Measurements from ENCODE around the gene TNIP3.

The TNIP3 gene

GRCh38 chr4:121139533-121140222, 24.4 kb downstream of the TNIP3 start:
- DNase-seq (ENCODE audit: low read depth in 2 of 2): no peak

GRCh38 chr4:121138039-121138825, 25.9 kb downstream of the TNIP3 start:
- DNase-seq (ENCODE audit: low read depth in 2 of 2): no peak

DNA sequence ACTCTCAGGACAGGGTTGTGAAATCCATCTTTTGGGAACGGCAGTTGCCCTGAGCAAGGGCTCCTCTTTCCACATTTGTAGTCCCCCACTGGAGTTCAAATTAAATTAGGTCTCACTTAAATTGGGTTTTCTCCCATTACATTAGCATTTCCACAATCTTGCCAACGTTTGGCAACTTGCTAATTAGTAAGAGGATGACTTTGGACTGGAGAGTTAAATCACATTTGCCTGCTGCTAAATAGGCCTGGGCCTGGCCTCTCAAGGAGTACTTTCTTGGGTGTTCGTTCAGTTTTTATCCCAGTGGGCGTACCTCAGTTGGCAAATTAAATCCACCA, 33.8 kb downstream of the TNIP3 start:
- no peak for DNase-seq (ENCODE audit: low read depth in 2 of 2)

- no peak for DNase-seq (ENCODE audit: low read depth in 2 of 2)
These were observed 34.4 kb downstream of the TNIP3 start for GRCh38 chr4:121129606-121130325.

DNA sequence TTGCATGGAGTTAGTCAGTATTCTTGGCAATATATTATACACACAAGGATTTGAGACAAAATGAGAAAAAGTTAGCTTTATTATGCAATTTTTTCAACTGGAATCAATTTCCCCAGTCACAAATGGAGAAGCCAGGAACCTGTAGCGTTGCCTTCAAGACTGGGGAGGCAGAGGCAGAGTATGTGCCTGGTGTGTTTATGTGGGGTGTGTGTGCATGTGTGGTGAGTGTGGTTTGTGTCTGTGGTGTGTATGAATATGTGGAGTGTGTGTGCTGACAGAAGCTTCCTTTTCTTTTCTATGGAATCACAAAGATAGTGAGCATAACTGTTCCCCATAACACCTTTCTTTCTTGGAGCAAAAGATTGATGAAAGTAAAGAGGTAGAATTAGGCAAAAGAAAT, 37.0 kb downstream of the TNIP3 start:
- DNase-seq (ENCODE audit: low read depth in 2 of 2): no peak

DNA sequence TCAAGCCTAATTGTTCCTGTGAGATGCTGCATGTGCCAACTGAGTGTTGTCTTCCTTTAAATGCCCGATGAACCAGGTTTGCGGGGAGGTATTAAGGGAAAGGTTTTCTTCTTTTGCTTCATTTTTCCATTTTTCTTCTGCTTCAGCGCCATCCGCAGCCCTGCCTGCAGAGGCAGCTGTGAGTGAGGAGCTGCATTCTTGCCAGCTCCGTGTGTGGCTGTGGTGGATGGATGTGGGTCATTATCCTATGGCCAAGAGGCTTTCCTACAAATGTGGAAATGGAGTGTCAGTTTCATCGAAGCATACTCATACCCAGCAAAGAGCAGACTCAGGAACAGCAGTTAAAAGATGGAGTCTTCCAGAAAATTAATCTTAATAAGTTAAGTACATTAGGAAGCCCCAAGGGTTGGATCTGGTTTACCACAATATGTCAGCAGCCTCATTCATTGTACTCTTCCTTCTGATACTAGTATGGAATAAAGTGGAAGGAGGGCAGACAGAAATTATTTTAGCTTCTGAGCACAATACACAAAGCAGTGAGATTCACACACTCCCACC, 37.6 kb downstream of the TNIP3 start:
- no peak for DNase-seq (ENCODE audit: low read depth in 2 of 2)

- DNase-seq (ENCODE audit: low read depth in 2 of 2): no peak
These were observed 38.6 kb downstream of the TNIP3 start for GRCh38 chr4:121125498-121125885.

GRCh38 chr4:121122661-121123060, 41.5 kb downstream of the TNIP3 start:
- DNase-seq (ENCODE audit: low read depth in 2 of 2): no peak

DNA sequence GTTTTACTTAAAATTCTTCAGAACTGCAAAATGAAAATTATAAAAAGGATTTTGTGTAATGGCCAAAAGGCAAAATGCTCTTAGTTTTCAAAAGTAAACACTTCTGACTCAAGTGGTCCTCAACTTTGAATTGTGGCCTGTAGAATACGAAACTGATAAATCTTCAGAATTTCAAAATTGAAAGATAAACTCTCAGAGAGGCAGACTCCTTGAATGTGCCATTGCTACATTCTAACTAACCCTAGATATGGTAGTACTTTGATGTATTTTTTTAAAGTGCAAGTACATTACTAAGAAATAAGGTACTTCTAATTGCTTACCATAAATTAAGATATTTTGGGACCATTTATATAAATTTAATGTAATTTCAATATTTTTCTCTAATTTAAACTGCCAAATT, 44.4 kb downstream of the TNIP3 start:
- DNase-seq (ENCODE audit: low read depth in 2 of 2): no peak

GRCh38 chr4:121118344-121118743, 45.8 kb downstream of the TNIP3 start:
- DNase-seq (ENCODE audit: low read depth in 2 of 2): no peak

DNA sequence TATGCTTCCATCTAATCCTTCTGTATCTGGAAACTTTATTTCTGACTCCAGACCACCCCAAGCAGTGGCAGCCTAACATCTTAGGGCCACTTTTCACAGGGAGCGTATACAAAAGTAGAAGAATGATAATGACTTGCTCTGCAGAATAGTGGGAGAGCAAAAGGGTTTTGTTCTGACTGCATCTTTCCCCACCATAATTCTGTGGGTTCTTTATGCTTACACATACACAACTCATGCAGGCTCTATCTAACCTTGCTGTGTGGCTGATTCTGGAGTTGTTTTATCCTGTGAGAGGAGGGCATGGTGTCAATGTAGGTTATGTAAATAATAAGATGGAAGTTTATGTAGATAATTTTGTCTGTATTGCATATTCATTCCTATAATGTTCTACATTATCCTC, 49.4 kb downstream of the TNIP3 start:
- no peak for DNase-seq (ENCODE audit: low read depth in 2 of 2)

DNA sequence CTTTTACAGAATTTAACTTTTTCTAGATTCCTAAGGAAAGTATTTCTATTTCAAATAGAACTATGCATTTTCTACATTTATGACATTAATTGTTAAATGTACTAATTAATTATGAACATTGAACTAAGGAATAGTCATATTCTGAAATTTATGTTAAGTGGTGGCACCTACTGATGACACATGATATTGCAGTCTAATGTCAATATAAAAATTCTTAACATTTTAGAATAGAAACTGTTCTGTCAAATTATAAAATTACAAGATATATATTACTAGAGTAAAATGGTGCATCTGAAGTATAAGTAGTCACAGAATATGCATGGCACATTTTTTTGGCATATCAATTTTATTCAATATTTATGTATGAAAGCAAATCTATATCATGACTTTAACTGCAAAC, 51.6 kb downstream of the TNIP3 start:
- DNase-seq (ENCODE audit: low read depth in 2 of 2): no peak

- no peak for DNase-seq (ENCODE audit: low read depth in 2 of 2)
These were observed 55.6 kb downstream of the TNIP3 start for GRCh38 chr4:121108557-121108956.

- no peak for DNase-seq (ENCODE audit: low read depth in 2 of 2)
These were observed 56.6 kb downstream of the TNIP3 start for GRCh38 chr4:121107507-121107906.

DNA sequence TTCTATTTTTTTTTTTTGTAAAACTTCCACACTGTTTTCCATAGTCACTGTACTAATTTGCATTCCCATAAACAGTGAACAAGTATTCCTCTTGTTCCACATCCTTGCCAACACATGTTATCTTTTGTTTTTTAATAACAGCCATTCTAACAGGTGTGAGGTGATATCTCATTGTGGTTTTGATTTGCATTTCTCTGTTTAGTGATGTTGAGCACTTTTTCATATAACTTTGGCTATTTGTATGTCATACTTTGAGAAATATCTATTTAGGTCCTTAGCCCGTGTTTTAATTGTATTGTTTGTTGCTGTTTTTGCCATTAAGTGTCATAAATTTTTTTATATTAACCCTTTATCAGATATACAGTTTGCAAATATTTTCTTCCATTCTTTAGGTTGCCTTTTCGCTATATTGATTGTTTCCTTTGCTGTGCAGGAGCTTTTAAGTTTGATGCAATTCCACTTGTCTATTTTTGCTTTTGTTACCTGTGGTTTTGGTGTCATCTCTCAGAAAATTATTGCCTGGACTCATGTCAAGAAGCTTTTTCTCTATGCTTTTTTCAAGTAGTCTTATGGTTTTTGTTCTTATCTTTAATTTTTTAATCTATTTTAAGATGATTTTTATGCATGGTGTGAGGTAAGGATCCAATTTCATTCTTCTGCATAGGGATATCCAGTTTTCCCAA, 63.9 kb downstream of the TNIP3 start:
- no peak for DNase-seq (ENCODE audit: low read depth in 2 of 2)

DNA sequence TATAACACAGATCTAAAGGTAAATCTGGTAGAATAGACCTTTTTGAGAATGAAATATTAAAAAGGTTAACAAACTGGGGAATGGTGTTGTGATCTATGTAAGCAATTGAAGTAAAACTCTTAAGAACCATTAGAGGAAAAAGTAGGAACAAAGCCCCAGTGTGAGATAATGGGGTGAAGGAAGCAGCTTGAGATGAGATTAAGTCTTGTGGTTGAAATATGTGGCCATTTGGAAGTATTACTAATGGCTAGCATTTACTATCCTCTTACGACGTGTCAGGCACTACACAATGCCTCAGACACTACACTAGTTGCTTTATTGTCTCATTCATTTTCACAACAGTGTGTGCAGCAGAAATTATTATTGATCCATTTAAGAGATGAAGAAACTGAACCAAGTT, 65.9 kb downstream of the TNIP3 start:
- DNase-seq (ENCODE audit: low read depth in 2 of 2): no peak

DNA sequence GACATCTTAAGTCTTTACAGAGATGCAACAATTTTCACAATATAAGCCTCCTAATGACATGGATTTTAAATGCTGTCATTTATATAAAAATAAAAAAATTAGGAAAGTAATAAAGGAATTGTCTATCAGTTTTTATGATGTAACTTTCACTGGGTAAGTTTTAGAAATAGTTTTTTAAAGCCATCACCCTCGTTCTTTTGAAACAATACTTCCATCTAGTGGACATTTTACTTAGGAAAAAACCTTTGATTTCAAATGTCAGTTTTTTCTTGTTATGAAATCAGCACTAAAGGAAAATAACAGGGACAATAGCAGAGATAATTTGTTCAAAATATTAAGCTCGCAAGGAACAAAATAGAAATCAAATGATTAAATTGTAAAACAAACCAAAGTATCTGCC, 67.5 kb downstream of the TNIP3 start:
- no peak for DNase-seq (ENCODE audit: low read depth in 2 of 2)

- DNase-seq (ENCODE audit: low read depth in 2 of 2): no peak
These were observed 67.9 kb downstream of the TNIP3 start for GRCh38 chr4:121096191-121096590.

DNA sequence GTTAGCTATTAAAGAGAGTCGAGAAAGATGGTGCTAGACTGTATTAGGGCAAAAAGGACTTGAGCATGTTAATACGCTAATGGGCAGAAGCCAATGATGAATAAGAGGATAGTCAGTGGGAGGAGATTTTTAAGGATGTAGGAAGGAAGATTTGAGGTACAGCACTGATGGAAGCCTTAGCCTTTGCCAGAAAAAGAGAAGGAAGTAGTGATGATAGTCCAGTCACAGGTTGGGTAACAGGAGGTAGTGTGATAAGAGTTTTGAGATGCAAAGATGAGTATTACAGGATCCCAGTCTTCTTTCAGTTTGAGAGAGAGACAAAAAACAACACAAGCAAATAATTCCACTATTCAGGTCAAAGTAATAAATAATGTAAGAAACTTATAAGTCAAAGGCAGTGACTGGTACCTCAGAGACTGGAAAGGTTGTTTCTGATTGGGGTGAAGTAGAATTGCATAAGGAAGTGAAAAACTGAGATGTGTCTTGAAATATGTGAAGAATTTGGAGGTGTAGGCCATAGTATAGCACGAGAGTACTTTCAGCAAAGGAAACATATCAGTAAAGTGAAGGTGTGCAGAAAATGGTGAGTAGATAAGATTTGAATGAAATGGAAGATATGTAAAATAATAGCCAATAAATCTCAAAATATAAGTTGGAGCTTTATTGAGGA, 69.7 kb downstream of the TNIP3 start:
- no peak for DNase-seq (ENCODE audit: low read depth in 2 of 2)

DNA sequence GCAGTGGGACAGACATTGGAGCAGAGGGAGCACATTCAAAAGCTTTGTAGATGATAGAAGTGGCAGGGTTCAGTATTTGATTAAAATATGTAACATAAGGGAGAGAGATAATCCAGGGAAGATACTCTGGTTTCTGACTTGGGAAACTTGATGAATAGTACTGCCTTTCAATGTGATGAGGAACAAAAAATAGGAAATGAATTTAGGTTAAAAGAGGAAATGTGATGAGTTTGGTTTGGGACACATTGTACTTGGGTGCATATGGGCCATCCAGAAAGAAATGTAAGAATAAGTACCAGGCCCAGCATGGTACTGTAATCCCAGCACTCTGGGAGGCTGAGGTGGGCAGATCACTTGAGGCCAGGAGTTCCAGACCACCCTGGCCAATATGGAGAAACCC, 70.9 kb downstream of the TNIP3 start:
- DNase-seq (ENCODE audit: low read depth in 2 of 2): no peak

DNA sequence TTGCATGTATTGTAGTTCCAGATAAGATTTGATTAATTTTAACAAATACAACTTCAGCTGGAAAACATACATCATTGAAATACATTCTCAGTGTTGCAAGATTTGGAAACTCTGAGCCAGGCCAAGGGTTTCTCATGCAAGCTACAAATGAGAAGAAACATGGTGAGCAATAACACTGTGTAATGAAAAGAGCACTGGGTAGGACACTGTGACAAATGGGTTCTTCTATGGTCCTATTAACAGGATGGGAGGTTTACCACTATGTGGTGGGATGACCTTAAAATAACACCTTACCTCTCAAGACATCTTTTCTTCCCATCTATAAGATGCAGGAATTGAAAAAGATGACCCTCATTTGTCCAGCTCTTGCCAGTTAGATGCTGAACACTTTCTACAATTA, 72.2 kb downstream of the TNIP3 start:
- DNase-seq (ENCODE audit: low read depth in 2 of 2): no peak

DNA sequence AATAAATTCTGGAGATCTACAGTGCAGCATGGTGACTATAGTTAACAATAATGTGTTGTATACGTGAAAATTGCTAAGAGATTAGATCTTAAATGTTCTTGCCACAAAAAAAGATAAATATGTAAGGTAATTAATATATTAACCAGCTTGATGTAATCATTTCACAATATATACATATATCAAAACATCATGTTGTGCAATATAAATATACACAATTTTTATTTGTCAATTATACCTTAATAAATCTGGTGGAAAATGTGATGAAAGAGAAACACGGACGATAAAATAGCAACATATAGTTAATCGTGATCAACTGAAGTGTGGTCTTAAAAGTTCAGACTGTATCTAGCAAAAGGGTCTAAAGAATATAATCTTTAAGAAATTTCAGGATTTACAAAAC, 75.3 kb downstream of the TNIP3 start:
- no peak for DNase-seq (ENCODE audit: low read depth in 2 of 2)

Data from stimulated activated CD4-positive, alpha-beta T cell treated with anti-CD3 and anti-CD28 coated beads, Interleukin-1b, Interleukin-23, amount 100 ng/mL, for 1 hour (primary cell).